Measurements from ENCODE around the gene LRRC74A. TPM values are rescaled to one million over a fixed set of nuclear protein-coding genes. Genes with fewer than 3 reads are reported as not detected.

The LRRC74A gene
- polyA plus RNA-seq, 1 donor (not counting 4 experiments of a cell fraction or from before 2014, with no cell fraction given): not detected

GRCh38 chr14:76829013-76829365 lies 2.8 kb downstream of the LRRC74A start:
- FAIRE-seq (no peak), DNase-seq (ENCODE audit: low read depth, low spot score) (no peak)
- H3K27me3 ChIP-seq (ENCODE audit: control insufficient read depth, extremely low read depth, insufficient read depth, low read length): peaks cover 5% of the 10 kb centered on the region
- TF ChIP-seq CTCF (optimal IDR thresholded peaks at IDR 0.05 in 1 of 3, IDR thresholded peaks at IDR 0.05 in 1 of 3, conservative IDR thresholded peaks at IDR 0.05 in 1 of 3; ENCODE audit: extremely low read depth in 1 of 3, insufficient read depth in 2 of 3, low read length in 3 of 3) (no peak), EZH2 (IDR thresholded peaks at IDR 0.05; ENCODE audit: low read length) (no peak)
- no peaks in the 10 kb centered on the region for H3K9me1 ChIP-seq (ENCODE audit: control insufficient read depth, extremely low read depth, insufficient read depth, low read length)
- no peak overlapping the region for H3K4me2 ChIP-seq (ENCODE audit: control insufficient read depth, extremely low read depth, insufficient read depth, low read depth, low read length)
- H2AFZ ChIP-seq (ENCODE audit: control insufficient read depth, low read length): no peak overlapping the region
- H3K4me3 ChIP-seq (ENCODE audit: control insufficient read depth in 2 of 3, extremely low read depth in 1 of 3, insufficient read depth in 2 of 3, low read depth in 1 of 3, low read length in 3 of 3): no peak overlapping the region
- no peak overlapping the region for H3K27ac ChIP-seq (ENCODE audit: control insufficient read depth, insufficient read depth, low read length)
- dilution Hi-C loops (cut with MboI; ENCODE audit: extremely low pct_ligation_motif_present, low sequenced_read_pairs): no loop called here
- no peak overlapping the region for H3K9ac ChIP-seq (ENCODE audit: control insufficient read depth, extremely low read depth, insufficient read depth, low read length)
- H3K4me1 ChIP-seq (ENCODE audit: control insufficient read depth, extremely low read depth, insufficient read depth, low read length): no peaks in the 10 kb centered on the region
- H3K36me3 ChIP-seq (ENCODE audit: control insufficient read depth in 2 of 2, extremely low read depth in 1 of 2, insufficient read depth in 2 of 2, low read length in 2 of 2): no peaks in the 10 kb centered on the region
- no peaks in the 10 kb centered on the region for H3K79me2 ChIP-seq (ENCODE audit: control insufficient read depth, insufficient read depth, low read length)
- H3K9me3 ChIP-seq (ENCODE audit: control insufficient read depth, low read depth, low read length): no peaks in the 10 kb centered on the region
- no peaks in the 10 kb centered on the region for H4K20me1 ChIP-seq (ENCODE audit: control insufficient read depth, extremely low read depth, insufficient read depth, low read length)

- DNase-seq (ENCODE audit: low read depth, low spot score) (no peak), FAIRE-seq (no peak)
Observed at GRCh38 chr14:76829650-76830421, 3.6 kb downstream of the LRRC74A start.

More at GRCh38 chr14:76829650-76830421, 3.6 kb downstream of the LRRC74A start:
- Histone ChIP-seq H3K4me3 (ENCODE audit: control insufficient read depth in 2 of 3, extremely low read depth in 1 of 3, insufficient read depth in 2 of 3, low read depth in 1 of 3, low read length in 3 of 3) (no peak overlapping the region), H4K20me1 (ENCODE audit: control insufficient read depth, extremely low read depth, insufficient read depth, low read length) (no peaks in the 10 kb centered on the region), H2AFZ (ENCODE audit: control insufficient read depth, low read length) (no peak overlapping the region), H3K27me3 (ENCODE audit: control insufficient read depth, extremely low read depth, insufficient read depth, low read length) (peaks cover 5% of the 10 kb centered on the region), H3K9me3 (ENCODE audit: control insufficient read depth, low read depth, low read length) (no peaks in the 10 kb centered on the region), H3K4me1 (ENCODE audit: control insufficient read depth, extremely low read depth, insufficient read depth, low read length) (no peaks in the 10 kb centered on the region), H3K79me2 (ENCODE audit: control insufficient read depth, insufficient read depth, low read length) (no peaks in the 10 kb centered on the region), H3K9ac (ENCODE audit: control insufficient read depth, extremely low read depth, insufficient read depth, low read length) (no peak overlapping the region), H3K27ac (ENCODE audit: control insufficient read depth, insufficient read depth, low read length) (no peak overlapping the region), H3K36me3 (ENCODE audit: control insufficient read depth in 2 of 2, extremely low read depth in 1 of 2, insufficient read depth in 2 of 2, low read length in 2 of 2) (no peaks in the 10 kb centered on the region), H3K4me2 (ENCODE audit: control insufficient read depth, extremely low read depth, insufficient read depth, low read depth, low read length) (no peak overlapping the region), H3K9me1 (ENCODE audit: control insufficient read depth, extremely low read depth, insufficient read depth, low read length) (no peaks in the 10 kb centered on the region)
- dilution Hi-C loops (cut with MboI; ENCODE audit: extremely low pct_ligation_motif_present, low sequenced_read_pairs): no loop called here
- TF ChIP-seq EZH2 (IDR thresholded peaks at IDR 0.05; ENCODE audit: low read length) (no peak), CTCF (optimal IDR thresholded peaks at IDR 0.05 in 1 of 3, IDR thresholded peaks at IDR 0.05 in 1 of 3, conservative IDR thresholded peaks at IDR 0.05 in 1 of 3; ENCODE audit: extremely low read depth in 1 of 3, insufficient read depth in 2 of 3, low read length in 3 of 3) (no peak)

All from keratinocyte (primary cell).